ENCODE data around the gene C10orf62. TPM values are rescaled to one million over a fixed set of nuclear protein-coding genes. Genes with fewer than 3 reads are reported as not detected.

C10orf62 gene
- polyA plus RNA-seq, 3 donors, result not detected

- Mint-ChIP-seq H3K4me3 (no peak overlapping the region), H3K9me3 (no peaks in the 10 kb centered on the region)
Observed at GRCh38 chr10:97590748-97591495, 1.4 kb downstream of the C10orf62 start.

GRCh38 chr10:97593421-97593820 is 3.9 kb downstream of the C10orf62 start:
- Histone ChIP-seq H3K9me3 (replicated peaks in 1 of 2; ENCODE audit: control insufficient read depth in 1 of 2, insufficient read depth in 1 of 2, low read length in 2 of 2) (no peaks in the 10 kb centered on the region), H3K4me3 (replicated peaks in 1 of 3; ENCODE audit: low read depth in 2 of 3, low read length in 3 of 3) (no peak overlapping the region), H3K4me1 (ENCODE audit: control insufficient read depth in 1 of 2, insufficient read depth in 2 of 2, low read length in 2 of 2) (no peaks in the 10 kb centered on the region), H3K27ac (ENCODE audit: low read depth in 1 of 2, low read length in 2 of 2) (no peak overlapping the region), H4K20me1 (ENCODE audit: insufficient read depth, low read length) (no peaks in the 10 kb centered on the region), H3K27me3 (ENCODE audit: control insufficient read depth in 2 of 2, insufficient read depth in 2 of 2, low read length in 2 of 2) (no peaks in the 10 kb centered on the region), H3K4me2 (replicated peaks; ENCODE audit: extremely low read depth, low read length, poor library complexity, severe bottlenecking) (no peak overlapping the region), H3K9ac (ENCODE audit: insufficient read depth, low read length, poor library complexity, severe bottlenecking) (no peak overlapping the region), H3K79me2 (ENCODE audit: insufficient read depth, low read length) (no peaks in the 10 kb centered on the region), H2AFZ (ENCODE audit: insufficient read depth, low read depth, low read length, poor library complexity, severe bottlenecking) (no peak overlapping the region), H3K36me3 (replicated peaks in 1 of 2; ENCODE audit: control insufficient read depth in 1 of 2, insufficient read depth in 2 of 2, low read length in 2 of 2) (no peaks in the 10 kb centered on the region)
- no peak for TF ChIP-seq CTCF (IDR thresholded peaks at IDR 0.05)
- Mint-ChIP-seq H3K4me1 (no peaks in the 10 kb centered on the region), H3K36me3 (no peaks in the 10 kb centered on the region), H3K27me3 (ENCODE audit: low read depth in 3 of 3) (peaks cover 0 to 4% (median 2%) of the 10 kb centered on the region in 3 donors), H3K4me3 (no peak overlapping the region), H3K9me3 (no peaks in the 10 kb centered on the region), H3K27ac (no peak overlapping the region)
- DNase-seq, result no peak
- 100% methylated on average over 2 of the region's 4 CpGs for WGBS (ENCODE audit: insufficient coverage)
- intact Hi-C loops (cut with micrococcal nuclease), result no loop called here

More at GRCh38 chr10:97590748-97591495, 1.4 kb downstream of the C10orf62 start:
- Histone ChIP-seq H3K9ac (ENCODE audit: insufficient read depth, low read length, poor library complexity, severe bottlenecking) (no peak overlapping the region), H2AFZ (ENCODE audit: insufficient read depth, low read depth, low read length, poor library complexity, severe bottlenecking) (no peak overlapping the region), H4K20me1 (ENCODE audit: insufficient read depth, low read length) (no peaks in the 10 kb centered on the region), H3K27ac (ENCODE audit: low read depth in 1 of 2, low read length in 2 of 2) (no peak overlapping the region), H3K79me2 (ENCODE audit: insufficient read depth, low read length) (no peaks in the 10 kb centered on the region), H3K9me3 (replicated peaks in 1 of 2; ENCODE audit: control insufficient read depth in 1 of 2, insufficient read depth in 1 of 2, low read length in 2 of 2) (no peaks in the 10 kb centered on the region), H3K4me3 (replicated peaks in 1 of 3; ENCODE audit: low read depth in 2 of 3, low read length in 3 of 3) (no peak overlapping the region), H3K4me2 (replicated peaks; ENCODE audit: extremely low read depth, low read length, poor library complexity, severe bottlenecking) (no peak overlapping the region), H3K36me3 (replicated peaks in 1 of 2; ENCODE audit: control insufficient read depth in 1 of 2, insufficient read depth in 2 of 2, low read length in 2 of 2) (no peaks in the 10 kb centered on the region), H3K27me3 (ENCODE audit: control insufficient read depth in 2 of 2, insufficient read depth in 2 of 2, low read length in 2 of 2) (no peaks in the 10 kb centered on the region), H3K4me1 (ENCODE audit: control insufficient read depth in 1 of 2, insufficient read depth in 2 of 2, low read length in 2 of 2) (no peaks in the 10 kb centered on the region)
- TF ChIP-seq CTCF (IDR thresholded peaks at IDR 0.05), result no peak
- 79% methylated on average over 2 of the region's 5 CpGs for WGBS (ENCODE audit: insufficient coverage)
- no peaks in the 10 kb centered on the region for H3K36me3 Mint-ChIP-seq
- peak overlapping the region in 1 of 7 donors; percentile 1 for H3K27ac Mint-ChIP-seq
- intact Hi-C loops (cut with micrococcal nuclease), result no loop called here
- peaks cover 0 to 2% (median 2%) of the 10 kb centered on the region in 3 donors for H3K27me3 Mint-ChIP-seq (ENCODE audit: low read depth in 3 of 3)
- DNase-seq, result no peak
- H3K4me1 Mint-ChIP-seq, result no peaks in the 10 kb centered on the region
